NK-92 (cell line): ENCODE measurements around the gene PLS3.

ENCODE experiments used
- DNase-seq: peaks from one replicate; lab custom pipeline; 2025; ENCODE audit not compliant: unreplicated experiment; lab: John Stamatoyannopoulos, UW

Gene PLS3

GRCh38 chrX:115687595-115687994 is 126.6 kb downstream of the PLS3 start:
- DNase-seq, result no peak

GRCh38 chrX:115689931-115690330 is 129.0 kb downstream of the PLS3 start:
- no peak for DNase-seq

GRCh38 chrX:115690511-115691216 is 129.7 kb downstream of the PLS3 start:
- no peak for DNase-seq

- no peak for DNase-seq
Observed at GRCh38 chrX:115693476-115693875, 132.5 kb downstream of the PLS3 start.

GRCh38 chrX:115694028-115694427 is 133.1 kb downstream of the PLS3 start:
- DNase-seq, result no peak

GRCh38 chrX:115696039-115696438 is 135.1 kb downstream of the PLS3 start:
- no peak for DNase-seq

GRCh38 chrX:115696939-115697338 is 136.0 kb downstream of the PLS3 start:
- no peak for DNase-seq

- DNase-seq, result no peak
Observed at GRCh38 chrX:115697806-115698205, 136.8 kb downstream of the PLS3 start.
